ENCODE measurements around the gene CEP72. TPM values are rescaled to one million over a fixed set of nuclear protein-coding genes. Genes with fewer than 3 reads are reported as not detected.

Gene CEP72
- total and polyA plus RNA-seq, 2 donors (not counting 1 experiment from before 2014, with no cell fraction given) = 7.7 to 32.9 TPM

DNA sequence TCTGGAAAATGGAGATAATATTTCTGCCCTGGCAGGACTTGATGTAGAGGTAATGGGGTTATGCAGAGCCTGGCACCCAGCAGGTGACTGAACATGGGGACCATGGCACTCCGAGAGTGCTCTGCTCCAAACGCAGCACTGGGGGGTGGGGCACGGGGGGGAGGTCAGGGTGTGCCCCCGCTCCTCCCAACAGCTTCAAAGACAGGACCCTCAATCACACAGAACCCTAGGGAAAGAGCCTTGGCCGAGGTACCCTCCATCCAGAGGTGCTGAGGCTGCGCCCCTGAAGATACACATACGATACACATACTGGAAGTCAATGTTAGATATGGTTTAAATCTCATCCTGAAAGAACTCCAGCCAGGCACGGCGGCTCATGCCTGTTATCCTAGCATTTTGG, 26.6 kb upstream of the CEP72 start:
- H3K9ac ChIP-seq (ENCODE audit: low read length) = no peak overlapping the region
- H3K27me3 Mint-ChIP-seq = peaks cover 33% of the 10 kb centered on the region
- 92% methylated on average over 5 of the region's 9 CpGs for WGBS (ENCODE audit: insufficient coverage)
- ATAC-seq (ENCODE audit: low read depth) (no peak), DNase-seq (no peak)
- H4K20me1 ChIP-seq (ENCODE audit: control insufficient read depth, insufficient read depth, low read length, poor library complexity, severe bottlenecking) = no peaks in the 10 kb centered on the region
- no peak overlapping the region for H3K27ac Mint-ChIP-seq
- H3K4me1 ChIP-seq (ENCODE audit: control insufficient read depth in 2 of 2, insufficient read depth in 2 of 2, low read length in 2 of 2) = no peaks in the 10 kb centered on the region
- H3K9me3 Mint-ChIP-seq (ENCODE audit: insufficient read depth) = peaks cover 5% of the 10 kb centered on the region
- no peak overlapping the region for H2AFZ ChIP-seq (ENCODE audit: insufficient read depth, low read depth, low read length, poor library complexity, severe bottlenecking)
- TF ChIP-seq CTCF (IDR thresholded peaks at IDR 0.05) (no peak), EZH2 (IDR thresholded peaks at IDR 0.05; ENCODE audit: borderline replicate concordance, insufficient read depth, low read depth, low read length, poor library complexity, severe bottlenecking) (no peak)
- intact Hi-C loops (cut with micrococcal nuclease) = no loop called here
- ChIA-PET POLR2A (no interaction called here), CTCF (no interaction called here)
- H3K4me3 ChIP-seq (ENCODE audit: control extremely low read depth in 1 of 5, extremely low read depth in 1 of 5, insufficient read depth in 1 of 5, low read depth in 2 of 5, low read length in 4 of 5) = no peak overlapping the region
- H3K4me1 Mint-ChIP-seq = no peaks in the 10 kb centered on the region
- no peak overlapping the region for H3K4me3 Mint-ChIP-seq
- peaks cover 0 to 19% (median 6%) of the 10 kb centered on the region in 4 experiments for H3K27me3 ChIP-seq (replicated peaks in 1 of 4; ENCODE audit: control extremely low read depth in 1 of 4, control insufficient read depth in 3 of 4, insufficient read depth in 4 of 4, low read length in 3 of 4)
- no peaks in the 10 kb centered on the region for H3K79me2 ChIP-seq (ENCODE audit: control insufficient read depth, insufficient read depth, low read length)
- H3K27ac ChIP-seq (ENCODE audit: low read length in 2 of 2) = no peak overlapping the region
- H3K9me3 ChIP-seq (ENCODE audit: control extremely low read depth in 1 of 3, control insufficient read depth in 2 of 3, insufficient read depth in 1 of 3, low read length in 2 of 3) = peaks cover 0 to 13% (median 3%) of the 10 kb centered on the region in 3 donors
- H3K4me2 ChIP-seq (replicated peaks; ENCODE audit: low read depth, low read length, poor library complexity, severe bottlenecking) = no peak overlapping the region
- H3K36me3 ChIP-seq (replicated peaks in 1 of 2; ENCODE audit: control extremely low read depth in 1 of 2, control insufficient read depth in 1 of 2, extremely low read depth in 1 of 2, insufficient read depth in 2 of 2, low read length in 1 of 2) = no peaks in the 10 kb centered on the region

- no peaks in the 10 kb centered on the region for H3K4me1 Mint-ChIP-seq
- H3K27ac ChIP-seq (ENCODE audit: low read length in 2 of 2) = no peak overlapping the region
- ATAC-seq (ENCODE audit: low read depth) = no peak
- no peak overlapping the region for H3K9ac ChIP-seq (ENCODE audit: low read length)
- no peak overlapping the region for H3K4me3 Mint-ChIP-seq
- no peak for DNase-seq
- 65% methylated on average over 7 of the region's 9 CpGs for WGBS (ENCODE audit: insufficient coverage)
- ChIA-PET CTCF (no interaction called here), POLR2A (no interaction called here)
- H3K4me3 ChIP-seq (ENCODE audit: control extremely low read depth in 1 of 5, extremely low read depth in 1 of 5, insufficient read depth in 1 of 5, low read depth in 2 of 5, low read length in 4 of 5) = no peak overlapping the region
- H3K4me1 ChIP-seq (ENCODE audit: control insufficient read depth in 2 of 2, insufficient read depth in 2 of 2, low read length in 2 of 2) = no peaks in the 10 kb centered on the region
- H3K36me3 ChIP-seq (replicated peaks in 1 of 2; ENCODE audit: control extremely low read depth in 1 of 2, control insufficient read depth in 1 of 2, extremely low read depth in 1 of 2, insufficient read depth in 2 of 2, low read length in 1 of 2) = no peaks in the 10 kb centered on the region
- H3K9me3 Mint-ChIP-seq (ENCODE audit: insufficient read depth) = peaks cover 5% of the 10 kb centered on the region
- TF ChIP-seq EZH2 (IDR thresholded peaks at IDR 0.05; ENCODE audit: borderline replicate concordance, insufficient read depth, low read depth, low read length, poor library complexity, severe bottlenecking) (no peak), CTCF (IDR thresholded peaks at IDR 0.05) (no peak)
- peaks cover 33% of the 10 kb centered on the region for H3K27me3 Mint-ChIP-seq
- H3K79me2 ChIP-seq (ENCODE audit: control insufficient read depth, insufficient read depth, low read length) = no peaks in the 10 kb centered on the region
- intact Hi-C loops (cut with micrococcal nuclease) = no loop called here
- H4K20me1 ChIP-seq (ENCODE audit: control insufficient read depth, insufficient read depth, low read length, poor library complexity, severe bottlenecking) = no peaks in the 10 kb centered on the region
- H3K9me3 ChIP-seq (ENCODE audit: control extremely low read depth in 1 of 3, control insufficient read depth in 2 of 3, insufficient read depth in 1 of 3, low read length in 2 of 3) = peaks cover 0 to 13% (median 3%) of the 10 kb centered on the region in 3 donors
- H3K27me3 ChIP-seq (replicated peaks in 1 of 4; ENCODE audit: control extremely low read depth in 1 of 4, control insufficient read depth in 3 of 4, insufficient read depth in 4 of 4, low read length in 3 of 4) = peaks cover 0 to 14% (median 5%) of the 10 kb centered on the region in 4 experiments
- no peak overlapping the region for H3K27ac Mint-ChIP-seq
- H3K4me2 ChIP-seq (replicated peaks; ENCODE audit: low read depth, low read length, poor library complexity, severe bottlenecking) = no peak overlapping the region
- H2AFZ ChIP-seq (ENCODE audit: insufficient read depth, low read depth, low read length, poor library complexity, severe bottlenecking) = no peak overlapping the region
Measured at GRCh38 chr5:585962-586628, 26.0 kb upstream of the CEP72 start.

All from B cell (primary cell).